H1 (cell line): ENCODE data around the gene SPDYE2. TPM values are rescaled to one million over a fixed set of nuclear protein-coding genes. Genes with fewer than 3 reads are reported as not detected.
A peak's percentile ranks its signal among the peaks of the same experiment; 100 is the strongest.
"Not testable (repeated sequence)": the region's sequence is repeated elsewhere in the genome, so short reads cannot be mapped to it uniquely, and the experiment has no call there.

Experiments used
- CTCF ChIA-PET: fragments of 300-600 bp; sonication (Branson Sonifier 250); formaldehyde crosslinking; loops from one replicate; lab custom pipeline; 2021; ENCODE audit not compliant: partially characterized antibody; lab: Charles Lee
- POLR2A ChIA-PET: fragments of 300-600 bp; sonication (Branson Sonifier 250); formaldehyde crosslinking; loops from one replicate; lab custom pipeline; 2021; ENCODE audit warnings: inconsistent platforms; ENCODE audit not compliant: partially characterized antibody; lab: Charles Lee
- DNase-seq, 2 experiments: peaks; one replicate each; pipeline versions ENCODE4 v3.0.0 to v3.0.0-alpha.2; 2010 to 2022; ENCODE audit warnings: low spot score in 2 of 2, low read depth in 1 of 2, mixed read lengths in 1 of 2
- FAIRE-seq: peaks from 2 replicates; lab custom pipeline; 2011; peaks lifted over from hg19 to GRCh38; lab: Jason Lieb, UNC
- H2AFZ ChIP-seq: 2 replicates; pipeline ENCODE4 v1.8.1; 2012; ENCODE audit warnings: low read length, inconsistent platforms
- H2AK5ac ChIP-seq: 2 replicates; pipeline ENCODE4 v1.6.1; 2013; ENCODE audit warnings: low read depth, low read length
- H2BK120ac ChIP-seq: replicated peaks from 2 replicates; pipeline ENCODE3; 2013; ENCODE audit warnings: low read depth, low read length, inconsistent platforms
- H2BK12ac ChIP-seq: 2 replicates; pipeline ENCODE4 v1.6.1; 2013; ENCODE audit warnings: low read depth, low read length
- H2BK15ac ChIP-seq: 2 replicates; pipeline ENCODE4 v1.6.1; 2013; ENCODE audit warnings: low read length
- H2BK20ac ChIP-seq: 2 replicates; pipeline ENCODE4 v1.6.1; 2013; ENCODE audit warnings: low read length
- H2BK5ac ChIP-seq: 2 replicates; pipeline ENCODE4 v1.6.1; 2013; ENCODE audit warnings: low read depth, low read length
- H3K14ac ChIP-seq: 2 replicates; pipeline ENCODE4 v1.6.1; 2013; ENCODE audit warnings: inconsistent platforms; ENCODE audit not compliant: insufficient read length
- H3K18ac ChIP-seq: 2 replicates; pipeline ENCODE4 v1.6.1; 2013; ENCODE audit warnings: low read length; ENCODE audit errors: extremely low read depth
- H3K23ac ChIP-seq: 2 replicates; pipeline ENCODE4 v1.6.1; 2013; ENCODE audit warnings: inconsistent platforms; ENCODE audit not compliant: insufficient read length
- H3K23me2 ChIP-seq: 2 replicates; pipeline ENCODE4 v1.6.1; 2013; ENCODE audit warnings: low read depth, low read length
- H3K27ac ChIP-seq: 2 replicates; pipeline ENCODE4 v1.6.1; 2011; ENCODE audit warnings: low read depth, low read length, inconsistent platforms
- H3K27me3 ChIP-seq, 4 experiments: replicated peaks in 1 of 4; 1 replicate in 1 of 4; 2 replicates in 3 of 4; pipeline versions ENCODE4 v1.6.1 to v1.8.1; 2011 to 2013; ENCODE audit warnings: low read length in 3 of 4, mild to moderate bottlenecking in 3 of 4, inconsistent platforms in 2 of 4, mixed read lengths in 2 of 4, moderate library complexity in 1 of 4; ENCODE audit not compliant: control insufficient read depth in 3 of 4, insufficient read depth in 3 of 4; ENCODE audit errors: extremely low read depth in 1 of 4
- H3K36me3 ChIP-seq, 4 experiments: 2 replicates each; pipeline versions ENCODE4 v1.6.1 to v1.8.1; 2011 to 2013; ENCODE audit warnings: mild to moderate bottlenecking in 4 of 4, low read length in 3 of 4, moderate library complexity in 2 of 4, control low read depth in 1 of 4, inconsistent platforms in 1 of 4; ENCODE audit not compliant: insufficient read depth in 4 of 4, control insufficient read depth in 2 of 4
- H3K4ac ChIP-seq: replicated peaks from 2 replicates; pipeline ENCODE3; 2013; ENCODE audit warnings: low read length, low read depth, mixed read lengths, inconsistent platforms; ENCODE audit not compliant: insufficient read length
- H3K4me1 ChIP-seq, 4 experiments: replicated peaks in 1 of 4; 1 replicate in 1 of 4; 2 replicates in 3 of 4; pipeline versions ENCODE4 v1.6.1 to v1.8.1; 2011 to 2013; ENCODE audit warnings: low read length in 3 of 4, inconsistent platforms in 2 of 4, mixed read lengths in 1 of 4; ENCODE audit not compliant: insufficient read depth in 4 of 4, control insufficient read depth in 3 of 4
- H3K4me2 ChIP-seq, 2 experiments: 2 replicates each; pipeline versions ENCODE4 v1.6.1 to v1.8.1; 2011 to 2013; ENCODE audit warnings: low read depth in 2 of 2, low read length in 2 of 2, control low read depth in 1 of 2, inconsistent platforms in 1 of 2, mild to moderate bottlenecking in 1 of 2; ENCODE audit not compliant: insufficient read depth in 1 of 2
- H3K4me3 ChIP-seq, 4 experiments: fragments of 200-600, 300-600 bp in 1 of 4; sonication (generic), shearing (Covaris generic), sonication (Bioruptor Twin) in 1 of 4; 2 replicates each; pipeline versions ENCODE4 v1.5.1 to v1.8.1; 2011 to 2016; ENCODE audit warnings: low read length in 4 of 4, low read depth in 3 of 4, control low read depth in 2 of 4, inconsistent platforms in 2 of 4, mild to moderate bottlenecking in 2 of 4, mixed read lengths in 1 of 4, moderate library complexity in 1 of 4; ENCODE audit not compliant: insufficient read depth in 2 of 4; ENCODE audit errors: extremely low read depth in 1 of 4
- H3K56ac ChIP-seq: replicated peaks from 2 replicates; pipeline ENCODE3; 2013; ENCODE audit warnings: low read depth, mild to moderate bottlenecking, mixed read lengths, low read length, inconsistent platforms; ENCODE audit not compliant: insufficient read length
- H3K79me1 ChIP-seq: 2 replicates; pipeline ENCODE4 v1.6.1; 2013; ENCODE audit warnings: low read depth, low read length, control low read depth
- H3K79me2 ChIP-seq, 2 experiments: 2 replicates each; pipeline versions ENCODE4 v1.6.1 to v1.8.1; 2012 to 2013; ENCODE audit warnings: low read length in 2 of 2, mild to moderate bottlenecking in 2 of 2, inconsistent platforms in 1 of 2; ENCODE audit not compliant: insufficient read depth in 2 of 2, control insufficient read depth in 1 of 2
- H3K9ac ChIP-seq, 4 experiments: replicated peaks in 1 of 4; 1 replicate in 1 of 4; 2 replicates in 3 of 4; pipeline versions ENCODE4 v1.6.1 to v1.8.1; 2011 to 2013; ENCODE audit warnings: low read depth in 3 of 4, low read length in 3 of 4, control low read depth in 2 of 4, mild to moderate bottlenecking in 2 of 4, moderate library complexity in 2 of 4, inconsistent platforms in 1 of 4; ENCODE audit errors: extremely low read depth in 1 of 4
- H3K9me3 ChIP-seq, 2 experiments: 2 replicates each; pipeline versions ENCODE4 v1.6.1 to v1.8.1; 2012 to 2013; ENCODE audit warnings: mild to moderate bottlenecking in 2 of 2, moderate library complexity in 2 of 2, control low read depth in 1 of 2, inconsistent platforms in 1 of 2, low read depth in 1 of 2, low read length in 1 of 2, mixed read lengths in 1 of 2; ENCODE audit not compliant: insufficient read depth in 2 of 2
- H4K20me1 ChIP-seq, 2 experiments: replicated peaks in 1 of 2; 2 replicates each; pipeline versions ENCODE3 to v1.8.1; 2011 to 2013; ENCODE audit warnings: inconsistent platforms in 2 of 2, low read length in 2 of 2, mild to moderate bottlenecking in 1 of 2; ENCODE audit not compliant: insufficient read depth in 2 of 2, control insufficient read depth in 1 of 2
- H4K5ac ChIP-seq: 2 replicates; pipeline ENCODE4 v1.6.1; 2013; ENCODE audit warnings: low read length, low read depth, mixed read lengths, inconsistent platforms; ENCODE audit not compliant: insufficient read length
- H4K8ac ChIP-seq: 2 replicates; pipeline ENCODE4 v1.8.0; 2013; ENCODE audit warnings: mild to moderate bottlenecking, moderate library complexity, low read length, inconsistent platforms; ENCODE audit not compliant: insufficient read depth; ENCODE audit errors: extremely low read depth
- H4K91ac ChIP-seq: replicated peaks from 2 replicates; pipeline ENCODE3; 2013; ENCODE audit warnings: low read length, mixed read lengths, inconsistent platforms; ENCODE audit not compliant: insufficient read length
- WGBS, 2 experiments: shearing (Covaris generic) in 1 of 2; methylation state at CpG; one replicate each; pipeline versions ENCODE4 v1.1.6 to v1.1.7; 2013 to 2015; ENCODE audit warnings: low lambda C conversion rate in 2 of 2, mixed read lengths in 2 of 2, inconsistent platforms in 1 of 2, low coverage in 1 of 2, missing lambda C conversion rate in 1 of 2; ENCODE audit not compliant: insufficient replicate concordance in 2 of 2, insufficient coverage in 1 of 2, insufficient read length in 1 of 2; ENCODE audit errors: extremely low coverage in 1 of 2, missing lambda C conversion rate in 1 of 2; 5-methylcytosine and 5-hydroxymethylcytosine counted together
- polyA plus RNA-seq, 7 experiments: library from polyadenylated mRNA; depleted of rRNA in 3 of 7; stranded (reverse) in 5 of 7; unstranded in 2 of 7; fragments of >200 nt in 5 of 7; fragments of 200-250 nt in 2 of 7; gene quantifications; 1 replicate in 5 of 7; 2 replicates in 1 of 7; 4 replicates in 1 of 7; pipeline versions ENCODE4 v1.2.1 to v1.2.3, GENCODE V29; 2011 to 2013; ENCODE audit warnings: missing spikeins in 2 of 7, mixed read lengths in 2 of 7
- total RNA-seq: library from RNA; stranded (reverse); fragmentation: NEBNext Ultra II Directional; extraction: Animal tissue kit (Norgen Biotek cat#: 25700); gene quantifications from 2 replicates; pipeline ENCODE4 v1.2.1, GENCODE V29; 2021

Gene SPDYE2
- total and polyA plus RNA-seq, 2 of the 8 experiments (the other 6 are each of a cell fraction or from before 2014, with no cell fraction given): not detected

DNA sequence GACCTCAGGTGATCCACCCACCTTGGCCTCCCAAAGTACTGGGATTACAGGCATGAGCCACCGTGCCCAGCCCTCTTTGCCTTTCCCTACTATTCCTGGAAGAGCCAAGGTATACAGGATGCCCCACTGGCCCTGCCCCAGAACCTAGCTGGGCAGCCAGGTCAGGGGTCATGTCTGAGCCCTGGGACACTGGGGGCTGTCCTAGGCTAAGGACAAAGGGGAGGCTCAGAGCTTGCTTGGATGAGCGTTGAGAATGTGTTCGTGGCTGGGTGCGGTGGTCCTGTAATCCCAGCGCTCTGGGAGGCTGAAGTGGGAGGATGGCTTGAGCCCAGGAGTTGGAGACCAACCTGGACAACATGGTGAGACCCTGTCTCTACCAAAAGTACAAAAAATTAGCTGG, 27.5 kb downstream of the SPDYE2 start:
- H2AK5ac ChIP-seq, H3K27me3 ChIP-seq, H3K9me3 ChIP-seq, H3K23ac ChIP-seq, H4K91ac ChIP-seq, H2BK20ac ChIP-seq, H3K18ac ChIP-seq, H3K9ac ChIP-seq, H3K36me3 ChIP-seq, H2BK15ac ChIP-seq, H2AFZ ChIP-seq, H3K4ac ChIP-seq, H3K23me2 ChIP-seq, H2BK12ac ChIP-seq, H3K4me2 ChIP-seq, FAIRE-seq, H4K5ac ChIP-seq, POLR2A ChIA-PET, H3K56ac ChIP-seq, H2BK120ac ChIP-seq, H4K8ac ChIP-seq, H3K4me3 ChIP-seq, H3K14ac ChIP-seq, H2BK5ac ChIP-seq, H3K79me1 ChIP-seq, CTCF ChIA-PET, H4K20me1 ChIP-seq, H3K4me1 ChIP-seq, H3K27ac ChIP-seq, H3K79me2 ChIP-seq: not testable (repeated sequence)
- DNase-seq: peak in 1 of 2 experiments; percentile 54
- WGBS, 2 experiments: 86% methylated on average over 5 of the region's 5 CpGs; no CpG with 5 or more reads in 1 of the 2 experiments

DNA sequence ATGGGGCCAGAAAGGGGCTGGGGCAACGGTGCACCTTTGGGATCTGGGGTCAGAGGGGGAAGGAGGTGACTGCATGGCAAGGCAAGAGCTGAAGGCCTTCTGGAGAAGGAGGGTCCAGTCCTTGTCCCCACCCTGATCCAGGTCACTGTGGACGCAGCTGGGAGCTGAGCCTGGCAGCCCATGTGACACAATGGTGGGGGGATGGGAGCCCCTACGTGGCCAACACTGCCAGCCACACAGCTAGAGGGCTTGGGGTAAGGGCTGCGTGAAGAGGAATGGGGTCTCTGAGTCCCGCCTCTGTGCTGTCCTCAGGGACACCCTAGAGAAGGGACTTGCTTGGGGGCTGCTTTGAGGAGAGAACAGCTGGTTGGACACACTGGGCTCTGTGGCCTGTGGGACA, 30.7 kb downstream of the SPDYE2 start:
- H3K23ac ChIP-seq, H3K4me3 ChIP-seq, H3K4me2 ChIP-seq, H4K5ac ChIP-seq, H2BK12ac ChIP-seq, H3K18ac ChIP-seq, H3K4me1 ChIP-seq, H3K9ac ChIP-seq, H3K36me3 ChIP-seq, DNase-seq, H3K23me2 ChIP-seq, H3K4ac ChIP-seq, H2BK120ac ChIP-seq, H3K27me3 ChIP-seq, H4K91ac ChIP-seq, H3K27ac ChIP-seq, H2BK20ac ChIP-seq, H3K14ac ChIP-seq, FAIRE-seq, POLR2A ChIA-PET, H2BK15ac ChIP-seq, H3K79me2 ChIP-seq, H2BK5ac ChIP-seq, H3K56ac ChIP-seq, H3K9me3 ChIP-seq, H4K20me1 ChIP-seq, H2AFZ ChIP-seq, H4K8ac ChIP-seq, H3K79me1 ChIP-seq, H2AK5ac ChIP-seq, CTCF ChIA-PET: not testable (repeated sequence)
- no CpG with 5 or more reads among the region's 5 CpGs for WGBS, 2 experiments
